DMS153 treated with DMSO at 0.1 percent for 48 hours (cell line): ENCODE data around the gene WIPI1.
"Not testable (repeated sequence)": the region's sequence is repeated elsewhere in the genome, so short reads cannot be mapped to it uniquely, and the experiment has no call there.

Source experiments
- DNase-seq: peaks from one replicate; lab custom pipeline; 2025; ENCODE audit not compliant: unreplicated experiment; lab: John Stamatoyannopoulos, UW

WIPI1 gene

DNA sequence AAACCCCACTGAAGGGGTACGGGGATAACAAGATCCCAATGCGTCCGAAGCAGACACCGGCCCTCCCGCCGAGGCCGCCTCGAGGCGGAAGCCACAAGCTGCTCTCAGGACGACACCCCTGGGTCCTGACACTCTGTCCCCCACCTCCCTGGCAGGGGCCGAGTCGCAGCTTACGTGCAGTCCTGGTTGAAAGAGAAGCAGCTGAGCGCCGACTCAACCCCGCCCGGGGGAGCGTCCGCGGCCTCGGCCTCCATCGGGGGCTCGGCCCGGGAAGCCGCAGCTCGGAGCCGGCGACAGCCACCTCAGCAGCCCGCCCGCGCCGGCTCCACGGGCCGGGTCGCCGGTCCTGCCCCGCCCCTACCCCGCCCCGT is at the start of gene WIPI1:
TSS of gene WIPI1 (minus strand) at position 329 of the 371 bp plus-strand sequence. CDS start at position 254, 75 bp downstream.
- DNase-seq: no peak

GRCh38 chr17:68505951-68506350 is 48.7 kb upstream of the WIPI1 start:
- no peak for DNase-seq

DNA sequence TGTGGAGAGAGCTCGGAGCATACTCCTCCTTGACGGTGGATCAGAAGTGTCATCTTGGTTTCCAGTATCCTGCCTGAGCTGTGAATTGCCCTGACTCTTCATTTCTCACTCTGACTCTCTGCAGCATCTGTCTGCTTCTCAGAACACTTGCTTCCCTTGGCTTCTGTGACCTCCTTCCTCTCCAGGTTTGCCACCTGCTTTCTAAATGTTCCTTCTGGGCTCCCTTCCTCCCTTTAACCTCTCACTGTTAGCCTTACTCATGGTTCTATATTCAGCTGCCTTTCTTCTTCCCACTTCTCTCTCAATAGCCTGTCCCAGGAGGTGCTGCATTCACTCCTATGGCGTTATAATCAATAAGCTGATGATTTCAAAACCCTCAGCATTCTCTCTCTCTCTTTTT is 43.8 kb upstream of the WIPI1 start:
- no peak for DNase-seq

DNA sequence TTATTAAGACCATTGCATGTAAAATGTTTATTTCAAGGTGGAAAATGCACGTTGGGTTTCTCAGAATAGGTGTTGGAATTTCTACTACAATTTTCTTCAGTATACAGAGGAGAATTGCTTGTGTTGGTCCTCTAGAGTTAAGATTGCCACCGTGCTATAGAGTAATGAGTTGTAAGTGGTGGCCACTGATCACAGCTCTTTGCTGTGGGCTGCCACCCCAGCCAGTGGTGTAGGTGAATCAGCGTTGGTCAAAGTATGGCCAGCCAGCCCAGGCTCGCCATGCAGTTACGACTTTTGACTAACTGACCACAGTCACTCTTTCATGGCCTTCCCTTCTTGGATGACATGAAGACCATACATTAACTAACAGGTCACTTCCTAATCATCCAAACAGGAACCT is 42.3 kb upstream of the WIPI1 start:
- DNase-seq: no peak

- DNase-seq: no peak
These were observed 41.4 kb upstream of the WIPI1 start for GRCh38 chr17:68498479-68499326.

GRCh38 chr17:68497885-68498319 is 40.6 kb upstream of the WIPI1 start:
- DNase-seq: no peak

DNA sequence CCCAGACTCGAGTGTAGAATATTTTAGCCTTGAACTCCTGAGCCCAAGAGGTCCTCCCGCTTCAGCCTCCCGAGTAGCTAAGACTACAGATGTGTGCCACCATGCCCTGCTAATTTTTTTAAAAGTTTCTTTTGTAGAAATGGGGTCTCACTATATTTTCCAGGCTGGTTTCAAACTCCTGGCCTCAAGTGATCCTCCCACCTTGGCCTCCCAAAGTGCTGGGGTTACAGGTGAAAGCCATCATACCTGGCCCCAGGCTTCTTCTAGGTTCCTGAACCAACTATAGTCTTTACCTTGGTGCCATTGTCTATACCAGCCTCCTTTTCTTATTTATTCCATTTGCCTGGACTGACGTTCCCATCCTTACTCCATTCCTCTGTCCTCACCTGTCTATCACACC is 37.8 kb upstream of the WIPI1 start:
- no peak for DNase-seq

DNA sequence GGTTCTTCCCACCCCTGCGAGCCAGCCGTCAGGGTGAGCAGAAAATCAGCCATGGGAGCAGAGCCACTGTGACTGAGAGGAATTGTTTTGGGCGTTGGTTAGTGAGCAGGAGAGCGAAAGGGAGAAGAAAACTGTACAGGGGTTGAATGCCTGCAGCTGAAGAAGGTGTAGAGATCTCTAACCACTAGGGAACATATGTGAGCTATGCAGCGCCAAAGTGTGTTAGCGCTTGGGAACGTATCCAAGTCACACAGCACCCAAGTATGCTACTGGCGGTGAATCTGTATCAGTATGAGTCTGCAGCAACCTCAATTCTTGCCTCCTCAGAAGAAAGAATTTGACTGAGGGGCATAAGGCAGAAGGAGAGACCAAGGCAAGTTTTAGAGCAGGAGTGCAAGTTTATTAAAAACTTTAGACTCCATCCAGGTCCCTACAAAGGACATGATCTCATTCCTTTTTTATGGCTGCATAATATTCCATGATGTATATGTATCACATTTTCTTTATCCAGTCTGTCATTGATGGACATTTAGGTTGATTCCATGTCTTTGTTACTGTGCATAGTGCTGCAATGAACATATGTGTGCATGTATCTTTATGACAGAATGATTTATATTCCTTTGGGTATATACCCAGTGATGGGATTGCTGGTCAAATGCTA is 35.2 kb upstream of the WIPI1 start:
- not testable (repeated sequence) for DNase-seq

DNA sequence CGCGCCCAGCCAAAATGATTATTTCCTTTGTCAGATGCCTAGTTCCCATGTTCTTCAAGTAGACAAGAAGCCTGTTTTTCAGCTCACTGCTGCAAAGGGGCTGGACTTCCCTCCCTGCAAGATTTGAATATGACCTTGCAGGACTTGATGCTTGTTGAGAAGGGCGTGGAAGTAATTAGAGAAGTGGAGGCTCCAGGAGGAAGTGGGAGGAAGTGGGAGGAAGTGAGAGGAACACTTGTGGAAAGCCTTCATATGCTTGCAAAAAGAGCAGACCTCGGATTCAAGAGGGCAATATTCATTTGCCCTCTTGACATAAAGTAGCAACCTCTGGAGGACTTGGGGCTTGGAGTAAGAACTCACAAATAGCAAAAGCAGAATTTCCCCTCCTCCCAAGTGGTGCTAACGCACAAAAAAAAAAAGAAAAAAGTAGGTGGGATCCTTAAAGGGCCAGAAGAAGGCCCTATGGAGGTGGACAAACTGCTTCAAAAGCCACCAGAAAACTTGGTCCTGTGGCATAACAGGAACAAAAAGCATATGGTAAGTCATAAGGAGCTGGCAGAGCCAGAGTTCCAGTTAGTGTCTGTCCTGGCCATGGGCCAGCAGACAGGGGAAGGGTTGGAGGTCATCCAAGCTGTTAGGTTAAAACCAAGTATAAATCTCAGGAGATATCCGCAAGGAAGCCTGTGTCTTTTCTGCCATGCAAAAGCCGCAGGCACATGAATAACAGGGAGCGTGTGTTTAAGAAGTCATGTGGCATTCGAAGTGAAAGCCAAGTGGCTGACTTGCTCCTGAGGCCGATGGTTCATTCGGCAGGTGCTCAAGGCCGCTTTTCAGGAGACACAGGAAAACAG is 34.3 kb upstream of the WIPI1 start:
- DNase-seq: no peak

GRCh38 chr17:68489919-68490318 is 32.6 kb upstream of the WIPI1 start:
- DNase-seq: no peak

DNA sequence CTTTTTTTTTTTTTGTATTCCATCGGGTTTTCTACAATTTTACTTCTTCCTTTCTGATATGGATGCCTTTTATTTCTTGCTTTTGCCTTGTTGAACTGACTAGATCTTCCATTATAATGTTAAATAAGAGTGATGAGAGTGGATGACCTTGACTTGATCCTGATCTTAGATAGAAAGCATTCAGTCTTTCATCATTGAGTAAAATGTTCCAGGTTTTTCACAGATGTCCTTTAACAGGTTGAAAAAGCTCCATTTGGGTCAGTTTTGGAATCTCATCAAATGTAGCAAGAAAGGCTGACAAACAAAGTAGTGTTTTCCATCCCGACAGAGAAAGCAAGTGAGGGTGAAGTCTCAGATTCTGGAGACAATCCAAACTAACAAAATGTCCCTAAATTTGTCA is 27.2 kb upstream of the WIPI1 start:
- DNase-seq: no peak

DNA sequence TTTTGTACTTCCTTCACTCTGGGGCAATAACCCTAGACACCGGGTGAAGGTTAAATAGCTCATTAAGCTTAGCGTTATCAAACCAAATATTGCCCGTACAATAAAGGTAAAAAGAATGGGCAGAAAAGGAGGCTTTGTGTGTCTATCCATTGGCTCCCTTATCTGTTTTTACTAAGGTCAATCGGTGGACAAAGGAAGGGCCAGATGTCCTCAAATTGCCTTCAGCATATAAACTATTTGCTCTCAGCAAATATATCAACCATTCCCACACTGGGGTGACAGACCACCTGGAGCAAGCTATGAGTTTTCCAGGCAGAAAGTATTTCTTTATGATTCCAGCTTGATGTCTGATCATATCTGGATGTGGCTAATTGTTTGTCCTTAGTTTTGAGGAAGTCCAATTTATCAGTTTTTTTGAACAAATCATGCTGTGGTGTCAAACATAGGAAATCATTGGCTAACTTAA is 25.3 kb upstream of the WIPI1 start:
- no peak for DNase-seq

GRCh38 chr17:68480885-68481284 is 23.6 kb upstream of the WIPI1 start:
- no peak for DNase-seq

DNA sequence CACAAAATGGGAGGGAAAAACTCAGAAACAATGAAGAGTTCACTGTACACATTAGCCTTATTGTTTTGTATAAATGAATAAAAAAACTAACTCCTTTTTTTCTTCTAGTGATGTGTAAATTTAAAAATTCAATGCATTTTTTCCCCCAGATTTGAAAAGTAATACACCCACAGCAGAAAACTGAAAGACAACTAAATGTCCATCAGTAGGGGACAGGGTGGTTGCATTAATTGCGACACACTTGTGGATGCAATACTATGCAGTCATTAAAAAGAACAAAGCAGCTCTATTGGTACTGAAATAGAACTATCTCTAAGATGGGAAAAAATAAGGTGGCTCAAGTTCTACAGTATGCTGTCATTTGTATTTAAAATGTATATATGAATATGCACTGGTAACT is 13.7 kb upstream of the WIPI1 start:
- DNase-seq: no peak

- DNase-seq: no peak
These were observed 11.5 kb upstream of the WIPI1 start for GRCh38 chr17:68468788-68469187.

DNA sequence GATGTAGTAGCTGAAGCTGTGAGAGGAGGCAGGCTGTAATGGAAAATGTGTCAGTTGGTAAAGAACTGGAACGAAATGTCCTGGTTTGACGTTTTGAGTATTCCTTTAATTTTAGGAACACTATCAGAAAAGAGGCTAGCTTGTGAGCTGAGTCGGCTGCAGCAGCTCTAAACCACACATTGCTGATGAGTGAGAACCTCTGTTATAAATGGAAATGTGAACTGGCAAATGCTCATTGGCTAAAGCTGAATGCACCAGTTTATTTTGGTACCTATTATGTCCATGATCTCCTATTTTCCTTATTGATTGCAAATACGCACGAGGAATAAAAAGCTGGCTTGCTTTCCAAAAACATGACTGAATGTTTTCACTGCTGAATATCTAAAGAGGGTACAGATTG is 11.0 kb upstream of the WIPI1 start:
- DNase-seq: no peak

DNA sequence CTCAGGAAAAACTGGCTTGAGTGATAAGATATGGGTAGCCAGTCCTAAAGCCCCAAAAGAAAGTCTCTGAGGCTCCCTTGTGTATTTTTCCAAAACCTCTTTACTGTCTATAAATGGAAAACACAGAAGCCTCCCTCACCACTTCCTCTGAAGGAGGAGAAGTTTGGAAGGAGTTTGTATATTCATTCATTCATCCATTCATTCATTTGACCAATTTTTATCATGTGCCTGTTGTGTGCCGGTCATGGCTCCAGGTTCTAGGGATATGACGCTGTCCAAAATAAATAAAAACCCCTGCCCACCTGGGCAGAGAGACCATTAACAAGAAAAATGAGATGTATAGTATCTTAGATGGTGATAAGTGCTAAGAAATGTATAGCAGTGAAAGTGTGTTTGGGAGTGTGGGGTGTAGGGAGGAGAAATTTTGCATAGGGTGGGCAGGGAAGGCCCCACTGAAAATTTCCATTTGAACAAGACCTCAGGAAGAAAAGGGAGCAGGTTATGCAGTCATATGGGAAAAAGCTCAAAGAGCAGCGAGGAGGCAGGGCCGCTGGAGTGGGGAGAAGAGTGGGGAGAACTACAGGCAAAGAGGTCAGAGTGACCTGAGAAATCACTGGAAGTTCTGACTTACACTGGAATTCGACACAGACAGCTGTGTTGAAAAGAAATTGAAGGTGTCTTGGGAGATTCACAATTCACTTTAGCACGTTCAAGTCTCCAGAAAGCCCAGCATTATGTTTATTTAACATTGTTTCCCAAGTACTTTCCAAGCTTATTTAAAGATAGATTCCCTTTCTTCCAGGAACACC is 6.1 kb upstream of the WIPI1 start:
- DNase-seq: no peak

DNA sequence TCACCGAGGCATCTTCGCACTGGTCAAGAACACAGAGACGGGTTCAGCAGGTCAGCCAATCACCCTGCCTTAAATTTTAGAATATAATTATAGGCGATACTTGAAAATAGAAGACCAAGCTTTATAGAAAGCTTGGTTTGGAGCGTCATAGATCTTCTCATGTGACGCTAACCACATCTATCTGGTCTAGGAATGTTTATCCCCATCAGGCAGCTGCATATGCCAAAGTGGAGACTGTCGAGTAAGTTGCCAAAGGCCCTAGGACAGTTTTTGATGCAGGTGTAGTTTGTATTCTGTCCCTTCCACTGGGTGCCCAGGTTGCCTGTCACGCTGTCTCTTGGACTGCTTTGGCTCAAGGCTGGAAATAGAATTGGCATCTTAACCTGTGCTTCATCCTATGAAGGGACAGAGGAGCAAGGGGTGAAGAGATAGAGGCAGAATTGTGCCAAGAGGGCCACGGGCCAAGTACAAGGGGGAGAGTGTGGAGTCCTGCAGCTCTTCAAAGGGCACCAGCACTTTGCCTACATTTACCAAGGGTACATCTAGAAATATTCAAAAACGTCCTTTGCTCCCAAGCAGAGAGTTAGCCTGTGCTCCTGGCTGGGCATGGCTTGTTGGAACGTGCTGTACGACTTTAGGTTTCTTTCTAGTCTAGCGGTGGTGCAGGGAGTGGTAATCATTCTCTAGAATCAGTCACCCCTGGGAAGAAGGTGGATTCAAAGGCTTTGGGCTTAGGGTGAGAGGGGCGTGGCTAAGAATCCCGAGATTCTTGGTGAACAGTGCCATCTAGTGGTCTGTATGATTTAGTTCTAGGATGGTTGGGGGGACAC is 5.3 kb upstream of the WIPI1 start:
- peak; percentile 78 for DNase-seq

GRCh38 chr17:68461589-68461988 is 4.3 kb upstream of the WIPI1 start:
- no peak for DNase-seq

- no peak for DNase-seq
These were observed 3.8 kb upstream of the WIPI1 start for GRCh38 chr17:68461122-68461539.
